HL-60 (cell line): ENCODE data around the gene ACKR2.
A peak's percentile ranks its signal among the peaks of the same experiment; 100 is the strongest.

Source experiments
- DNase-seq, 2 experiments: peaks; one replicate each; pipeline ENCODE4 v3.0.0-alpha.2; 2010 to 2020; ENCODE audit warnings: low read depth in 1 of 2, low spot score in 1 of 2
- H3K27ac ChIP-seq: fragments of 250-450 bp; sonication (Bioruptor Pico); replicated peaks from 2 replicates; pipeline ENCODE4 v1.5.1; 2020; ENCODE audit warnings: mild to moderate bottlenecking, moderate library complexity
- H3K27me3 ChIP-seq: fragments of 250-450 bp; sonication (Bioruptor Pico); 2 replicates; pipeline ENCODE4 v1.5.1; 2021; ENCODE audit warnings: mild to moderate bottlenecking, moderate library complexity; ENCODE audit not compliant: insufficient read depth, poor library complexity, severe bottlenecking
- H3K4me3 ChIP-seq: replicated peaks from 2 replicates; pipeline ENCODE4 v1.5.1; 2011; ENCODE audit warnings: mild to moderate bottlenecking, control low read depth, low read length; ENCODE audit not compliant: insufficient read depth
- GABPA ChIP-seq: IDR thresholded peaks from 2 replicates; pipeline ENCODE4 v1.6.1; 2012; ENCODE audit warnings: low read depth
- POLR2AphosphoS5 ChIP-seq: IDR thresholded peaks from 2 replicates; pipeline ENCODE4 v1.6.1; 2012; ENCODE audit warnings: low read depth
- REST ChIP-seq: IDR thresholded peaks from 2 replicates; pipeline ENCODE4 v1.6.1; 2012; ENCODE audit warnings: low read depth; ENCODE audit not compliant: insufficient replicate concordance
- SPI1 ChIP-seq: IDR thresholded peaks from 2 replicates; pipeline ENCODE4 v1.6.1; 2012; ENCODE audit warnings: low read depth, mild to moderate bottlenecking, borderline replicate concordance
- TF ChIP-seq, protein P1 (sequence below): IDR thresholded peaks from one replicate; pipeline ENCODE4 v1.5.1; 2011; ENCODE audit warnings: low read length, control low read depth, inconsistent platforms; ENCODE audit not compliant: insufficient read depth

ACKR2 gene

GRCh38 chr3:42771271-42771670, 38.0 kb upstream of the ACKR2 start:
- TF ChIP-seq REST, result no peak
- TF ChIP-seq GABPA, result no peak
- no peak for TF ChIP-seq SPI1
- TF ChIP-seq, protein P1, sequence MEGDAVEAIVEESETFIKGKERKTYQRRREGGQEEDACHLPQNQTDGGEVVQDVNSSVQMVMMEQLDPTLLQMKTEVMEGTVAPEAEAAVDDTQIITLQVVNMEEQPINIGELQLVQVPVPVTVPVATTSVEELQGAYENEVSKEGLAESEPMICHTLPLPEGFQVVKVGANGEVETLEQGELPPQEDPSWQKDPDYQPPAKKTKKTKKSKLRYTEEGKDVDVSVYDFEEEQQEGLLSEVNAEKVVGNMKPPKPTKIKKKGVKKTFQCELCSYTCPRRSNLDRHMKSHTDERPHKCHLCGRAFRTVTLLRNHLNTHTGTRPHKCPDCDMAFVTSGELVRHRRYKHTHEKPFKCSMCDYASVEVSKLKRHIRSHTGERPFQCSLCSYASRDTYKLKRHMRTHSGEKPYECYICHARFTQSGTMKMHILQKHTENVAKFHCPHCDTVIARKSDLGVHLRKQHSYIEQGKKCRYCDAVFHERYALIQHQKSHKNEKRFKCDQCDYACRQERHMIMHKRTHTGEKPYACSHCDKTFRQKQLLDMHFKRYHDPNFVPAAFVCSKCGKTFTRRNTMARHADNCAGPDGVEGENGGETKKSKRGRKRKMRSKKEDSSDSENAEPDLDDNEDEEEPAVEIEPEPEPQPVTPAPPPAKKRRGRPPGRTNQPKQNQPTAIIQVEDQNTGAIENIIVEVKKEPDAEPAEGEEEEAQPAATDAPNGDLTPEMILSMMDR, result no peak
- TF ChIP-seq POLR2AphosphoS5, result no peak
- Histone ChIP-seq H3K4me3 (no peak overlapping the region), H3K27me3 (no peaks in the 10 kb centered on the region), H3K27ac (no peak overlapping the region)
- no peak for DNase-seq

- TF ChIP-seq POLR2AphosphoS5 (peak; percentile 77), REST (peak; percentile 54), SPI1 (peak; percentile 98), GABPA (no peak)
- TF ChIP-seq, protein P1, result no peak
- peak; percentile 90 to 98 for DNase-seq
- Histone ChIP-seq H3K4me3 (peak within 1 kb of the TSS; percentile 51), H3K27ac (peak within 1 kb of the TSS; percentile 76), H3K27me3 (no peaks in the 10 kb centered on the region)
Measured at GRCh38 chr3:42772670-42773408, 36.4 kb upstream of the ACKR2 start, which contains the start of gene CCDC13. CCDC13 (minus strand) TSS chr3:42773253; CDS start chr3:42758345, 14,908 bp downstream.

DNA sequence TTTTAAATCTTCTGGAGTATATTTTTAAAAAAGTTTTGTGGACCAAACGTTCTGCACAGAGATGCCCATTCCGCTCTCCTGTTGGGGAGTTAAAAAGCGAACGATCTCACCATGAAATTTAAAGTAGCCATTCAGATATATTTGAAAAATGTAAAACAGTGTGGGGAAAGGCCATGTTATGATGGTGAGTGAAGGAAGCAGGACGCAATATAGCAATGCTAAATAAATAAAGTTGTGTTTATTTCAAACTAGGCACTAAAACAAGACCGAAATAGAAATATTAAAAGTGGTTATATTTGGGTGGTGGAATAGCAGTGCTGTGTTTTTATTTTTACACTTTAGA, 35.9 kb upstream of the ACKR2 start:
- no peak for DNase-seq
- no peak for TF ChIP-seq REST
- no peak for TF ChIP-seq GABPA
- no peak for TF ChIP-seq POLR2AphosphoS5
- TF ChIP-seq SPI1, result no peak
- TF ChIP-seq, protein P1, result no peak
- Histone ChIP-seq H3K4me3 (peak overlapping the region; percentile 51), H3K27me3 (no peaks in the 10 kb centered on the region), H3K27ac (peak overlapping the region; percentile 76)
